Immature natural killer cell (primary cell): ENCODE results near the gene HHLA2. TPM values are rescaled to one million over a fixed set of nuclear protein-coding genes. Genes with fewer than 3 reads are reported as not detected.

ENCODE experiments used
- DNase-seq, 3 donors: peaks; one replicate each; pipeline ENCODE4 v3.0.0; 2022; ENCODE audit warnings: mixed read lengths in 1 of 3
- H3K27ac Mint-ChIP-seq, 6 donors: one replicate each; pipeline ENCODE4 v1.8.0; 2020; ENCODE audit warnings: mixed read lengths in 6 of 6, mild to moderate bottlenecking in 5 of 6, inconsistent platforms in 4 of 6, moderate library complexity in 3 of 6
- H3K27me3 Mint-ChIP-seq, 3 donors: one replicate each; pipeline ENCODE4 v1.8.0; 2020 to 2021; ENCODE audit warnings: low read depth in 3 of 3, mild to moderate bottlenecking in 3 of 3, mixed read lengths in 3 of 3, moderate library complexity in 3 of 3, inconsistent platforms in 1 of 3
- H3K36me3 Mint-ChIP-seq, 3 donors: one replicate each; pipeline ENCODE4 v1.8.0; 2020; ENCODE audit warnings: mixed read lengths in 3 of 3, inconsistent platforms in 2 of 3, mild to moderate bottlenecking in 2 of 3
- H3K4me1 Mint-ChIP-seq, 2 donors: one replicate each; pipeline ENCODE4 v1.8.0; 2020; ENCODE audit warnings: inconsistent platforms in 2 of 2, mild to moderate bottlenecking in 2 of 2, mixed read lengths in 2 of 2, moderate library complexity in 1 of 2
- H3K4me3 Mint-ChIP-seq, 5 donors: one replicate each; pipeline ENCODE4 v1.8.0; 2020; ENCODE audit warnings: mild to moderate bottlenecking in 5 of 5, mixed read lengths in 5 of 5, inconsistent platforms in 3 of 5, moderate library complexity in 3 of 5
- H3K9me3 Mint-ChIP-seq, 6 donors: one replicate each; pipeline ENCODE4 v1.8.0; 2020; ENCODE audit warnings: mild to moderate bottlenecking in 6 of 6, mixed read lengths in 6 of 6, inconsistent platforms in 4 of 6, moderate library complexity in 3 of 6
- polyA plus RNA-seq, 3 donors: library from polyadenylated mRNA; unstranded; fragments of 300-500 nt; fragmentation: Illumina TruSeq; gene quantifications; one replicate each; pipeline ENCODE4 v1.2.3, GENCODE V29; 2021

The HHLA2 gene
- polyA plus RNA-seq, 3 donors from 2014 or later, result not detected

DNA sequence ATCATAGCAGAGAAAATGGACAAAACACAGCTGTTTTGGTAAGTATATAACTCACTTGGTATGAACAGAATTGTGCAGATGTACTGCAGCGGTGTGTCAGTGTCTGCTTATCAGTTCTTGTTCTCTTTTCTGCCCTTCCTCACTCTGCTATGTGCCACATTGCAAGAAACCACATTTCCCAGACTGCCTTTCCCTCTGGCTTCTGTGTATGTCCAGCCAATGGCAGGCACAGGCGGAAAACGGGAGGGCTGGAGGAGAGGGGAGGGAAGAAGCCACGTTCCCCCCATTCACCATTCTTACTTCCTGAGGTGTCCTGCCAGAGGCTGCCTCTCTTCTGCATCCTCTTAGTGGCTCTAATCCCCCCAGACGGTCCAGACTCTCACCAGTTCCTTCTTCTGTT, 15.4 kb downstream of the HHLA2 start:
- Mint-ChIP-seq H3K9me3 (peaks cover 0 to 2% (median 0%) of the 10 kb centered on the region in 6 donors), H3K27ac (no peak overlapping the region), H3K4me1 (no peaks in the 10 kb centered on the region), H3K4me3 (no peak overlapping the region), H3K36me3 (no peaks in the 10 kb centered on the region), H3K27me3 (no peaks in the 10 kb centered on the region)
- DNase-seq, result no peak

DNA sequence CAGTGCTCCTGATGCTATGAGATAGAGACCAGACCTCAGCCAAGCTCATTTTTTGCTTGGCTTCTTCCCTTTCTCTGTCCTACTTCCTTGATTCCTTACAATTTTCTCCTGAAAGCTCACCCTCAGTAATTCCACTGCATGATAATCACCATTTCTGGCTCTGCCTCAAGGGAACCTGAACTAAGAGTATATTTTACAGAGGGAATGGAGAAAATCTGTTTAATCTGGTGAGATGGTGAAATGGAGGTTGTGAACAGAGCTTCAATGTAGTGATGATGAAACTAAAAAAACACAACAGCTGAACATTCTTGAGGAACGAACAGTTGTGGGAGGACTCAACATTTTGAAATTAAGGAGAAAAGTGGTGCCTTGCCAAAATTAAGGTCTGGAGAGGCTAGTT, 16.3 kb downstream of the HHLA2 start:
- no peaks in the 10 kb centered on the region for H3K36me3 Mint-ChIP-seq
- H3K4me1 Mint-ChIP-seq, result no peaks in the 10 kb centered on the region
- DNase-seq, result no peak
- H3K27me3 Mint-ChIP-seq, result no peaks in the 10 kb centered on the region
- H3K4me3 Mint-ChIP-seq, result no peak overlapping the region
- H3K9me3 Mint-ChIP-seq, result no peaks in the 10 kb centered on the region
- H3K27ac Mint-ChIP-seq, result no peak overlapping the region

DNA sequence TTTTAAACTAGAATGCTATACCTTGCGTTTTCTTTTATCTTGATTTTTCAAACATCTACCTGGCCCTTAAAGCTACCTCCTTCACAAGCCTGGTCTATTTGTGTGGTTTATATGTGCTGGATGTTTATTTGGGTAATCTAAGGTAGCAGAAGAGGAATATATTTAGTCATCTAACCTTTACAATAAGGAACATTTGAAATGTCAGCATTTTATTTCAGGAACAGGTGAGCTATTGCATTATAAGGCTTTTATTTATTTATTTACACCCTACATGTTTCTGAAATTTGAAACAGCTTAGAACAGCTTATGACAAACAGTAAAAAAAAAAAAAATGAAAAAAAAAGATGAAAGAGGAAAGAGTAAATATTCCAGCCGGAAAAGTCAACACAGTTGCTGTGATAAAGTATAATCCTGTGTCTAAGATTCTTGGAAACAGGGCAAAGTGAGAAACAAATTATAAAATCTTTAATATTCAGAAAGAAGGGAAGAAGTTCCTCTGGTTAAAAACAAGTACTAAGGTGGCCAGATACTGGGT, 19.5 kb downstream of the HHLA2 start:
- H3K4me1 Mint-ChIP-seq, result no peaks in the 10 kb centered on the region
- no peak overlapping the region for H3K27ac Mint-ChIP-seq
- H3K36me3 Mint-ChIP-seq, result no peaks in the 10 kb centered on the region
- H3K27me3 Mint-ChIP-seq, result peaks cover 0 to 2% (median 0%) of the 10 kb centered on the region in 3 donors
- H3K4me3 Mint-ChIP-seq, result no peak overlapping the region
- DNase-seq, result no peak
- no peaks in the 10 kb centered on the region for H3K9me3 Mint-ChIP-seq

DNA sequence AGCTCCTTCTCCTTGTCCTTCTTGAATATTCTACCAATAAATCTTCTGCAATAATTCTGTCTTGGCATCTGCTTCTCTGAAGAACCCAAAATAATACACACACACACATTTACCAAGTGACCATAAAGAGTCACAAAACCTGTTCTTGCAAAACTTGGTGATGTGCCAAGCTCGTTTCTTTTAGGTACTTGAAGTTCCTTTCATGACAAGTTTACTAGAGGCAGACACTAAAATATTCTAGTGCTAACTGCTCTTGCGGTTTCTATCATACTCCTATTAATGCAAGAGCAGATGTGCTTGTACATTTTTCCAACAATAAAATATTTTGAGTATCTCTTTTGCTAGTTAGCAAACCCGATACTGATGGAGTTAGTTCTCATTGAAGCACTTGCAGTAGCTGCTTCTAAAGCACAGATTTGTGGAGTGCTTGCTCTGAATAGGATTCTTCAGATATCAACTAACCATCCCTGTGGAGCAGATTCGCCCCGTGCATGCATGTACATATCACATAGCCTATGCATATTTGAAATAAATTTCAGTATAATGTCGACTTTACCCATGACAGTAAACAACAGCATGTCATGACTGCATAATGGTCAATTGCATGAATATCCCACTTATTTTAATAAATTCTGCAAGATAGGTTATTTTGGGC, 23.2 kb downstream of the HHLA2 start:
- peaks cover 2 to 4% (median 4%) of the 10 kb centered on the region in 3 donors for H3K27me3 Mint-ChIP-seq
- no peak overlapping the region for H3K4me3 Mint-ChIP-seq
- no peak overlapping the region for H3K27ac Mint-ChIP-seq
- H3K9me3 Mint-ChIP-seq, result no peaks in the 10 kb centered on the region
- DNase-seq, result no peak
- H3K4me1 Mint-ChIP-seq, result no peaks in the 10 kb centered on the region
- no peaks in the 10 kb centered on the region for H3K36me3 Mint-ChIP-seq

DNA sequence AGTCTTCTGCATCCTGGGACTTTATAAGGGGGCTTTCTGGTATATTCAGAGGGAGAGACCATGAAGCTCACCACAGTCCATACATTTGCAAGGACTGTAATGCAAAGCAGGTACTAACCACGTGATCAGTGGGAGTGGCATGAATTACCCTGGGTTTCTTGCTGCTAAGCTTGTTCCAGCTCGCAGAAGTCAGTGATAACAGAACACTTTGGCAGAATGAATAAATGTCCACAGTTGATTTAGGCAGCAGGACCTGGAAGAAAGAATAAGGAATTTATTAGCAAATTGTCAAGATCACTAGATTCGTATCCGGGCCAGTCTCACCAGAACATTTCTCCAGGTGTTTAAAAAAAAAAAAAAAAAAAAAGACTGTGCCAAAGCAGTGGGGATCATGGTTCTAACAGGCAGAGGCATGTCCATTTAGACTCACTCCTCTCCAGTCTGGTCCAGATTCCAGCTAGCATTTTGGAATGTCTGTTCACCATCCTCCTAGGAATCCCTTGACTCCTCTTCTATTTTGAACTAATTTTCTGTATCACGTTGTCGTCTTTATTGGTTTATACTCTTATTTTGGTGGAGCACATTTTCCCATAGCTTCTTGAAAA, 24.5 kb downstream of the HHLA2 start:
- no peak for DNase-seq
- no peaks in the 10 kb centered on the region for H3K36me3 Mint-ChIP-seq
- H3K27ac Mint-ChIP-seq, result no peak overlapping the region
- no peaks in the 10 kb centered on the region for H3K9me3 Mint-ChIP-seq
- no peak overlapping the region for H3K4me3 Mint-ChIP-seq
- H3K27me3 Mint-ChIP-seq, result peaks cover 3 to 4% (median 4%) of the 10 kb centered on the region in 3 donors
- H3K4me1 Mint-ChIP-seq, result no peaks in the 10 kb centered on the region

DNA sequence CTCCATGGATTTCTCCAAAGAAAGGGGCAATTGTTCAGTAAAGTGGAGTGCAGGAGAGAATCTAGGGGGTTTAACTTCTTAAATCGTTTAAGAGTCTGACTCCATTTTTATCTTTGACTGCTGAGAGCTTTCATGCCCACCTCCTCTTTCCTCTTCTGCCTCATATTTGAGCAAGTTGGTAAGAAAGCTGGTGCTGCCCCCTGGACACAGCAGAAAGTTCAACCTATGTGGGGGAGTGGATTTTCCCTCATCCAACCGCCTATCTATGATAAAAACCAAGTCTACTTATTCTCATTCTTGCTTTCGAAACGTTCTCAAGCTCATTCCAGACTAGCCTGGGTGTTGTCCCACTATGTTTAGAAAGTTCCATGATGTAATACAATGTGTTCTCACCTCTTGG, 26.0 kb downstream of the HHLA2 start:
- Mint-ChIP-seq H3K4me3 (no peak overlapping the region), H3K36me3 (peaks cover 0 to 3% (median 0%) of the 10 kb centered on the region in 3 donors), H3K27me3 (peaks cover 3 to 6% (median 4%) of the 10 kb centered on the region in 3 donors), H3K4me1 (no peaks in the 10 kb centered on the region), H3K9me3 (peaks cover 0 to 3% (median 0%) of the 10 kb centered on the region in 6 donors), H3K27ac (no peak overlapping the region)
- no peak for DNase-seq

DNA sequence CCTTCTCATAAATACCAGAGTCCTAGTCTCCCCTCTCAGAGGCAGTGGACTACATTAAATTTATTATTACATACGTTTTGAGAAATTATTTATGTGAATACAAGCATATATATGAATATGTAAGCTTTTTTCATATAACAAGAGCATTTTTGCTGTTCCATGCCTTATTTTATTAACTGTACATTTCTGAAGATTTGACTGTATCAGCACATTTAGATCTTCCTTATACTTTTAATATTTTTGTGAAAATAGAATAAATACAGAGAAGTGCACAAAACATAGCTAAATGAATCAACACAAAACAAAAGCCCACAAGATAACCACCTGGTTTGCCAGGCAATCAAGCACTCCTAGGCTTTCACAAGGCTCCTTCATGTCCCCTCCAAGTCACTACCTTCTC, 27.8 kb downstream of the HHLA2 start:
- Mint-ChIP-seq H3K9me3 (peaks cover 0 to 5% (median 0%) of the 10 kb centered on the region in 6 donors), H3K4me3 (no peak overlapping the region)

DNA sequence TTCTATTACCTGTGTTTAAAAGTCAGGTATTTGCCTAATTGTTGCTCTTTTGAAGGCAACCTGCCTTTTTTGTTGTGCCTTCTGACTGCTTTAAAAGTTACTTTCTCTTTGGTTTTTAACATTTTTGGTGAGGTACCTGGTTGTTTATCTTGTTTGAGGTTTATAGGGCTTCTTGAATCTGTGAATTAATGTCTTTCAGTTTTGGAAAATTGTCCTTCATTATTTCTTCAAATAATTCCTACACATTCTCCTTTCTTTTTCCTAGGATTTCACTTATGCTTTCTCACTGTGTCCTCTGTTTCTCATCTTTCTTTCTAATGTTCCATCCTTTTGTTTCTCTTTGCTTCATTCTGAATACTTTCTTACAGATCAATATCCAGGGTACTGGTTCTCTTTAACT, 30.8 kb downstream of the HHLA2 start:
- Mint-ChIP-seq H3K4me3 (no peak overlapping the region), H3K27ac (no peak overlapping the region), H3K9me3 (peaks cover 0 to 5% (median 0%) of the 10 kb centered on the region in 6 donors), H3K36me3 (peaks cover 0 to 3% (median 0%) of the 10 kb centered on the region in 3 donors), H3K27me3 (peaks cover 0 to 5% (median 3%) of the 10 kb centered on the region in 3 donors), H3K4me1 (no peaks in the 10 kb centered on the region)
- no peak for DNase-seq

More for the DNA sequence above, 27.8 kb downstream of the HHLA2 start:
- Mint-ChIP-seq H3K4me1 (no peaks in the 10 kb centered on the region), H3K27me3 (peaks cover 3 to 6% (median 4%) of the 10 kb centered on the region in 3 donors), H3K36me3 (peaks cover 0 to 3% (median 0%) of the 10 kb centered on the region in 3 donors), H3K27ac (no peak overlapping the region)
- no peak for DNase-seq

DNA sequence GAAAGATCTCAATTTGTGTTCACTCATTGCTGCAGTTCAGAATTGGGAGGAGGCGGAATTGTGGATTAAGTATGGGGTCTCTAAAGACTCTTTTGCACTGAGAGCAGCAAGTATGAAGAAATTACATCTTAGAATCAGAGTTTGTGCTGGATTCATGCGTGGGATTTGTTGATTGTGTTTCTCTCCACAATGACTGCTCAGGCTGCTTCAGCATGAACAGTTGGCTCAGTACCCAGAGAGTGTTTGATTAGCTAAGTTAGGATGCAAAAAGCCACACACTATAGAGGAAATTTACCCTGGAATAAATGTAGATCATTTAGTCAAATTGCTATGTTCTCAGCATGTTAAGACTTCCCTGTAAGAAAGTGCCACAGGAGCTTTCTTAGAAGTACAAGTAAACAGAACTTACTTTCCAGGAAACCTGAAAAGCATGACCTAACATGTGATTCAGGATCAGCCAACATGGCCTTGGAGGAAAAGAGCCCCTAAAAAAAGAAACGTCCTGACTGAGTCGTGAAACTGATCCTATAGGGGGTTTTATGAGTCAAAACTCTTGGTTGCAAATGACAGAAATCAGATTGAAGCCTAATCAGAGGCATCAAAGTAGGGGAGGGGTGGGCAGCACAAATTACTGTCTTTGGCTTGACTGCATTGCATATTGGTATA, 32.6 kb downstream of the HHLA2 start:
- Mint-ChIP-seq H3K4me1 (no peaks in the 10 kb centered on the region), H3K27ac (no peak overlapping the region), H3K4me3 (no peak overlapping the region), H3K9me3 (peaks cover 0 to 5% (median 0%) of the 10 kb centered on the region in 6 donors), H3K36me3 (peaks cover 0 to 3% (median 0%) of the 10 kb centered on the region in 3 donors), H3K27me3 (peaks cover 0 to 5% (median 3%) of the 10 kb centered on the region in 3 donors)
- DNase-seq, result no peak

DNA sequence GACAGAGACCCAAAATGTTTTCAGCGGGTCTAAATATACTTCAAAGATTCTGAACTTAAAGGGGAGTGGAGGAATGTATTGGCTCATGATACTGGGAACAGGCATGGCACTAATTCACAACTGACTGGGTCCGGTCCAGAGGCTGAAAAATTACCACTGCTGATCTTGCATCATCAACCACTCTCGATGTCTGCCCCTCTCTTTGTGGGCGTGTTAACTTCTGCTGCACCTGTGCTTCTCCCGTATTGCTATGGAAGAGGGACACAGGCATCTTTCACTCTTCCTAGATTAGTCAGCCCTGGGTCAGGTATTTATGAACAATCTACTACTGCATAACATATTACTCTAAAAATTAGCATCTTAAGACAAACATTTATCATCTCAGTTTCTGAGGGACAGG, 33.2 kb downstream of the HHLA2 start:
- Mint-ChIP-seq H3K4me1 (no peaks in the 10 kb centered on the region), H3K36me3 (peaks cover 0 to 3% (median 0%) of the 10 kb centered on the region in 3 donors), H3K27ac (no peak overlapping the region), H3K4me3 (no peak overlapping the region), H3K27me3 (peaks cover 0 to 5% (median 1%) of the 10 kb centered on the region in 3 donors), H3K9me3 (peaks cover 0 to 5% (median 0%) of the 10 kb centered on the region in 6 donors)
- no peak for DNase-seq

DNA sequence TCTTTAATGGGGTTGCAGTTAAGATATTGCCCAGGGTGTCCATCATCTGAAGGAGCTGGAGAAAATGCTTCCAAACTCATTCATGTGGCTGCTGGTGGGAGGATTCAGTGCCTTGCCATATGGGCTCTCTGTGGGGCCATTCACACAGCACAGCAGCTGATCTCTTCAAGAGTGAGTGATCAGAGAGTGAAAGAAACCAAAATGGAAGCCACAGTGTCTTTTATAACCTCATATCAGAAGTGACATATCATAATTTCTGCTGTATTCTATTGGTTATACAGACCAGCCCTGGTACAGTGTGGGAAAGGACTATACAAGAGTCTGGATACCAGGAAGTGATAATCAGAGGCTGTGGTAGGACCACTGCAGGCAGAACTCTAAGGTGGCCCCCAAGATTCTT, 33.6 kb downstream of the HHLA2 start:
- H3K9me3 Mint-ChIP-seq, result peaks cover 0 to 5% (median 0%) of the 10 kb centered on the region in 6 donors
- DNase-seq, result no peak
- no peak overlapping the region for H3K27ac Mint-ChIP-seq
- H3K36me3 Mint-ChIP-seq, result peaks cover 0 to 3% (median 0%) of the 10 kb centered on the region in 3 donors
- peaks cover 0 to 5% (median 0%) of the 10 kb centered on the region in 3 donors for H3K27me3 Mint-ChIP-seq
- no peak overlapping the region for H3K4me3 Mint-ChIP-seq
- H3K4me1 Mint-ChIP-seq, result no peaks in the 10 kb centered on the region

DNA sequence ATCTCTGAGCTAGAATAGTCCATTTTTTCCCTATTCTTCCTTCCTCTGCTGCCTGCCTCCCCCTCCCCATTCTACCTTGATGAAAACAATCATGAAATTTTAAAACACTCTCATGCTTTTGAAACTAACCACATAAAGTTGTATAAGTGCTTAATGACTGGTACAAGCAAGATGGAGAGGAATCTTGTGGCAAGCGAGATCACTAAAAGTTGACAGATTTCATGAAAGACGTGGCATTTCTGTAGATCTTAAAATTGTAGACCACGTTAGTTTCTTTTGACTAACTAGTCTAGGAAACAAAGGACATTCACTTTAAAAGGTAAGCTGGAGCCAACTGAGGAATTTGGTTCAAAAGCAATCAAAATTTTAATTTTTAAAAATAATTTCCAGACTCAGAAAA, 35.4 kb downstream of the HHLA2 start:
- peaks cover 0 to 5% (median 0%) of the 10 kb centered on the region in 3 donors for H3K27me3 Mint-ChIP-seq
- H3K27ac Mint-ChIP-seq, result no peak overlapping the region
- DNase-seq, result no peak
- no peak overlapping the region for H3K4me3 Mint-ChIP-seq
- H3K4me1 Mint-ChIP-seq, result no peaks in the 10 kb centered on the region
- no peaks in the 10 kb centered on the region for H3K36me3 Mint-ChIP-seq
- peaks cover 0 to 5% (median 0%) of the 10 kb centered on the region in 6 donors for H3K9me3 Mint-ChIP-seq

DNA sequence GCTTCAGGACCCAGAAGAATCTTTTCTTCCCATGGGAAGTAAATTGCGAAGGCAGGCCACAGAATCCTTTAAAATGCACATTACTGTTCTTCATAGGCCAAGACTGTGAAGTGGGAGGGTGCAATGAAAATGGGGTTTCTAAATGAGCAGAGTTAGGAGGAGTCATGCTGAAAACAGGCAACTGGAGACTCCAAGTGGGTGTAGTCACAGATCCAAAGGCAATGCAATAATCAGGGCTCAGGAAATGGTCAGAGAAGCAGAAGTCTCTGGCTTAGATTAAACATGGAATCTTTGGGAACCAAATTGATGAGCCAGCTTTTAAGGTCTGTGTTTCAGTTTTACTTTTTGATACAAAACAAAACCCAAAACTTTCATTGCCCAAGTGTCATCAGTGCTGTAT, 37.6 kb downstream of the HHLA2 start:
- Mint-ChIP-seq H3K9me3 (no peaks in the 10 kb centered on the region), H3K4me1 (no peaks in the 10 kb centered on the region), H3K27me3 (peaks cover 0 to 3% (median 0%) of the 10 kb centered on the region in 3 donors), H3K4me3 (no peak overlapping the region), H3K27ac (no peak overlapping the region), H3K36me3 (no peaks in the 10 kb centered on the region)
- no peak for DNase-seq

DNA sequence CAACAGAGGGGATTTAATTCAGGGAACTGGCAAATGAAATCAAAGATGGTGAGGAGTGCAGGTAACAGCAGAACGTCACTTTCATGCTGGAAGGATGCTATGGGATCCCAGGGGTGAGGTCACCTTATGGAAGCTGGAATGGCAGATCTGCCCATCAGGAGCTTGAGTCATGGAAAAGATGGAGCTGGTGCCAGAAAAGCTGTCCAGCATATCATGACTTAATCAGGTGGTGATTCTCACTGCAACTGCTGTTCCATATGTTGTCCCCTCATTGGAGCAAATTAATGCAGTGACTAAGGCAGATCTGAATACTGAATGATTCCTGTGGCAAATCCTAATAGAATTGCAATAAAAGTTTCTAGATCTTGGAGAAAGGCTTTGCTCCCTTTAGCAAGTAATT, 38.4 kb downstream of the HHLA2 start:
- H3K4me3 Mint-ChIP-seq, result no peak overlapping the region
- H3K27ac Mint-ChIP-seq, result no peak overlapping the region
- H3K4me1 Mint-ChIP-seq, result no peaks in the 10 kb centered on the region
- no peak for DNase-seq
- H3K36me3 Mint-ChIP-seq, result no peaks in the 10 kb centered on the region
- no peaks in the 10 kb centered on the region for H3K9me3 Mint-ChIP-seq
- H3K27me3 Mint-ChIP-seq, result peaks cover 0 to 3% (median 0%) of the 10 kb centered on the region in 3 donors
